ENCODE results near the gene CEP295NL. TPM values are rescaled to one million over a fixed set of nuclear protein-coding genes. Genes with fewer than 3 reads are reported as not detected.

Gene CEP295NL
- total RNA-seq, 1 experiment from 2014 or later: 1.5 TPM

- ChIA-PET POLR2A (ENCODE audit: low non-redundant PET) (no interaction called here), CTCF (no interaction called here)
- Histone ChIP-seq H3K4me3 (ENCODE audit: low read depth, low read length, poor library complexity, severe bottlenecking) (no peak overlapping the region), H3K27me3 (replicated peaks; ENCODE audit: insufficient read depth, low read depth, low read length, poor library complexity) (no peaks in the 10 kb centered on the region), H3K4me1 (ENCODE audit: insufficient read depth, low read length, poor library complexity, severe bottlenecking) (peaks cover 9% of the 10 kb centered on the region), H3K27ac (ENCODE audit: low read depth, low read length, poor library complexity, severe bottlenecking) (no peak overlapping the region), H3K36me3 (ENCODE audit: insufficient read depth, low read length, poor library complexity, severe bottlenecking) (no peaks in the 10 kb centered on the region), H3K9me3 (ENCODE audit: low read depth, low read length, poor library complexity, severe bottlenecking) (no peaks in the 10 kb centered on the region)
- no peak for DNase-seq (ENCODE audit: low spot score)
- intact Hi-C loops (cut with micrococcal nuclease; ENCODE audit: unreplicated experiment): no loop called here
- no peak for TF ChIP-seq EZH2 (IDR thresholded peaks at IDR 0.05; ENCODE audit: borderline replicate concordance, low read depth, low read length, poor library complexity, severe bottlenecking)
- TF ChIP-seq, protein P1, sequence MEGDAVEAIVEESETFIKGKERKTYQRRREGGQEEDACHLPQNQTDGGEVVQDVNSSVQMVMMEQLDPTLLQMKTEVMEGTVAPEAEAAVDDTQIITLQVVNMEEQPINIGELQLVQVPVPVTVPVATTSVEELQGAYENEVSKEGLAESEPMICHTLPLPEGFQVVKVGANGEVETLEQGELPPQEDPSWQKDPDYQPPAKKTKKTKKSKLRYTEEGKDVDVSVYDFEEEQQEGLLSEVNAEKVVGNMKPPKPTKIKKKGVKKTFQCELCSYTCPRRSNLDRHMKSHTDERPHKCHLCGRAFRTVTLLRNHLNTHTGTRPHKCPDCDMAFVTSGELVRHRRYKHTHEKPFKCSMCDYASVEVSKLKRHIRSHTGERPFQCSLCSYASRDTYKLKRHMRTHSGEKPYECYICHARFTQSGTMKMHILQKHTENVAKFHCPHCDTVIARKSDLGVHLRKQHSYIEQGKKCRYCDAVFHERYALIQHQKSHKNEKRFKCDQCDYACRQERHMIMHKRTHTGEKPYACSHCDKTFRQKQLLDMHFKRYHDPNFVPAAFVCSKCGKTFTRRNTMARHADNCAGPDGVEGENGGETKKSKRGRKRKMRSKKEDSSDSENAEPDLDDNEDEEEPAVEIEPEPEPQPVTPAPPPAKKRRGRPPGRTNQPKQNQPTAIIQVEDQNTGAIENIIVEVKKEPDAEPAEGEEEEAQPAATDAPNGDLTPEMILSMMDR (conservative IDR thresholded peaks at IDR 0.05; ENCODE audit: low read depth, low read length): no peak
- no TSS peak for BruUV-seq (replicated peaks)
Measured at GRCh38 chr17:78940708-78941107, 37.7 kb upstream of the CEP295NL start.

DNA sequence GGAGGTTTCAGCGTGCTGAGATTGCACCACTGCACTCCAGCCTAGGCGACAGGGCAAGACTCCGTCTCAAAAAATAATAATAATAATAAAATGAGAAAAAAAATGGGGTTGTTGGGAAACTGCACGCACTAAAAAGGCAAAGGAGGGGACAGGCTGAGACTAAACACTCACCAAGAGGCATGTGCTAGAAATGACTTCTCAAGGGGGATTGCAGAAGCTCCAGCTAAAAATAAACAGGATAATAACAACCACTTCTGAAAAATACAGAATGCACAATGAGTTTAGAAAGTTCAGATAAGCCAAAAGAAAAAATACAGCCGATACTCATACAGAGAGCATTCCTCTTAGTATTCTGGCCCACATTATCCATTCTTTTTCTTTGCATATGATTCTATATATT, 37.3 kb upstream of the CEP295NL start:
- intact Hi-C loops (cut with micrococcal nuclease; ENCODE audit: unreplicated experiment): no loop called here
- Histone ChIP-seq H3K4me3 (ENCODE audit: low read depth, low read length, poor library complexity, severe bottlenecking) (no peak overlapping the region), H3K27me3 (replicated peaks; ENCODE audit: insufficient read depth, low read depth, low read length, poor library complexity) (no peaks in the 10 kb centered on the region), H3K27ac (ENCODE audit: low read depth, low read length, poor library complexity, severe bottlenecking) (no peak overlapping the region), H3K4me1 (ENCODE audit: insufficient read depth, low read length, poor library complexity, severe bottlenecking) (peaks cover 12% of the 10 kb centered on the region), H3K9me3 (ENCODE audit: low read depth, low read length, poor library complexity, severe bottlenecking) (no peaks in the 10 kb centered on the region), H3K36me3 (ENCODE audit: insufficient read depth, low read length, poor library complexity, severe bottlenecking) (no peaks in the 10 kb centered on the region)
- no peak for DNase-seq (ENCODE audit: low spot score)
- TF ChIP-seq, protein P1 (conservative IDR thresholded peaks at IDR 0.05; ENCODE audit: low read depth, low read length): no peak
- no peak for TF ChIP-seq EZH2 (IDR thresholded peaks at IDR 0.05; ENCODE audit: borderline replicate concordance, low read depth, low read length, poor library complexity, severe bottlenecking)
- BruUV-seq (replicated peaks): no TSS peak
- POLR2A ChIA-PET (ENCODE audit: low non-redundant PET): no interaction called here
- CTCF ChIA-PET: no interaction called here

DNA sequence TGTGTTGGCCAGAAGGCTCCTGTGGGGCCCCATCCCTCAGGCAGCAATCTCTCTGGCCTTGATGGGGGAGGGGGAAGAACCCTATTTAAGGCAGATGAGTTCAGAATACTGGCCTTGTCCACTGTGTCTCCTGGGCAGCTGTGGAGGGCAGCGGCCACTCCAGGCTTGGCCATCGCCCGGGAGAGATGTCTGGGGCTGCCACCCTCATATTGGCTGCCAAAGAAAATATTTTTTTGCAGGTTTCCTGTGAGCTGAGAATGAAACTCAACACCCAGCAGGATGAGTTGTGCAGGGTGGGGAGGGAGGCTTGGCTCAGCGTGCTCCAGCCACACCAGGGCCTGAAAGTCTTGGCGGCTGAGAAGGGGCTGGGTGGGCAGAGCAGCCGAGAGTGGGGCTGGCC, 36.6 kb upstream of the CEP295NL start:
- no peak for DNase-seq (ENCODE audit: low spot score)
- TF ChIP-seq, protein P1 (conservative IDR thresholded peaks at IDR 0.05; ENCODE audit: low read depth, low read length): no peak
- no peak for TF ChIP-seq EZH2 (IDR thresholded peaks at IDR 0.05; ENCODE audit: borderline replicate concordance, low read depth, low read length, poor library complexity, severe bottlenecking)
- H3K4me3 ChIP-seq (ENCODE audit: low read depth, low read length, poor library complexity, severe bottlenecking): no peak overlapping the region
- no TSS peak for BruUV-seq (replicated peaks)
- no peak overlapping the region for H3K27ac ChIP-seq (ENCODE audit: low read depth, low read length, poor library complexity, severe bottlenecking)
- ChIA-PET POLR2A (ENCODE audit: low non-redundant PET) (no interaction called here), CTCF (no interaction called here)
- intact Hi-C loops (cut with micrococcal nuclease; ENCODE audit: unreplicated experiment): no loop called here
- no peaks in the 10 kb centered on the region for H3K27me3 ChIP-seq (replicated peaks; ENCODE audit: insufficient read depth, low read depth, low read length, poor library complexity)
- peaks cover 14% of the 10 kb centered on the region for H3K4me1 ChIP-seq (ENCODE audit: insufficient read depth, low read length, poor library complexity, severe bottlenecking)
- H3K9me3 ChIP-seq (ENCODE audit: low read depth, low read length, poor library complexity, severe bottlenecking): no peaks in the 10 kb centered on the region
- H3K36me3 ChIP-seq (ENCODE audit: insufficient read depth, low read length, poor library complexity, severe bottlenecking): no peaks in the 10 kb centered on the region
